NB4 (cell line): ENCODE measurements around the gene LINC01488.

Experiments
- MAX ChIP-seq: IDR thresholded peaks from 2 replicates; pipeline ENCODE4 v1.6.1; 2011; ENCODE audit warnings: low read depth, low read length
- POLR2A ChIP-seq: IDR thresholded peaks from 2 replicates; pipeline ENCODE4 v1.6.1; 2011; ENCODE audit warnings: mild to moderate bottlenecking; ENCODE audit not compliant: insufficient read length; ENCODE audit errors: extremely low read depth

- no peak for TF ChIP-seq POLR2A
- no peak for TF ChIP-seq MAX
Measured at GRCh38 chr11:69531717-69532088, 50.2 kb downstream of the LINC01488 start.
